HG03432 (cell line): ENCODE results near the gene SLC44A5.
"Not testable (repeated sequence)": the region's sequence is repeated elsewhere in the genome, so short reads cannot be mapped to it uniquely, and the experiment has no call there.

Source experiments
- ATAC-seq: cut with Tn5 transposase; IDR thresholded peaks from one replicate; pipeline ENCODE4 v1.9.1; 2021; ENCODE audit warnings: mild to moderate bottlenecking, moderate library complexity; ENCODE audit not compliant: unreplicated experiment

Gene SLC44A5

DNA sequence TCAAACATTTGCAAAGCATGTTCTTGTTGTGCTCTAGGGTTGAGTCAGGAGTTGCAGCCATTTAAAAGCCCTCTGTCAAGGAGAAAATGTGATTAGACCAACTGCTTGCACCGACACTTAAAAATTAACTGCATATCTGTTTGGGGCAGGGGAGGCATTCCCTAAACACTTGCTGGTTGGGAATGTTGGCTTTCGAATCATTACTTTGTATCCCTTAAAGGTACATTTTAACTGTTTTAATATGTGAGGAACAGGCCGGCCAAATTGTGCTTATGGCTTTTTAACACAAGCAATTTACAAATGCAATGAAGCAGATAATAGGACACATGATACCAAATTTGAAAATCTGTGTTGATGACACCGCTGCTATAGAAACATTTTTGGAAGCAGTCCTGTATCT is 317.6 kb downstream of the SLC44A5 start:
- no peak for ATAC-seq

DNA sequence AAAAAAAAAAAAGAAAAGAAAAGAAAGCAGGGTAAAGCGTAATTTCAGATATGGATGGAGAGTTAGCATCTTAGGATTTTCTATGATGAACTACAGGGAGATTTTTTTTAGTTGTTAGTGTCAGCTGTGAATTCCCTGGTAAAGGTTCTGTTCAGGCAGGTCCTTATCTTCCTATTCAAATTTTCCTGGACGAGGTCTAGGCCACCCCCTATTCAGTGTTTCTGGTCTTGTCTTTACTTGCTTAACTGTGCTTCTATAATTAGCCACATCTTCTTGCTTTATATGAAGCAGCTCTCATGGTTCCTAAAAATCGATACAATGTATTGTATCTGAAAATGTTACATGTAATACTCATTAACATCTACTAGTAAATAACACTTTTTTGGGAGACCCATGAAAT is 318.9 kb downstream of the SLC44A5 start:
- no peak for ATAC-seq

GRCh38 chr1:75276385-75276784 is 334.5 kb downstream of the SLC44A5 start:
- no peak for ATAC-seq

GRCh38 chr1:75275631-75276030 is 335.3 kb downstream of the SLC44A5 start:
- no peak for ATAC-seq

DNA sequence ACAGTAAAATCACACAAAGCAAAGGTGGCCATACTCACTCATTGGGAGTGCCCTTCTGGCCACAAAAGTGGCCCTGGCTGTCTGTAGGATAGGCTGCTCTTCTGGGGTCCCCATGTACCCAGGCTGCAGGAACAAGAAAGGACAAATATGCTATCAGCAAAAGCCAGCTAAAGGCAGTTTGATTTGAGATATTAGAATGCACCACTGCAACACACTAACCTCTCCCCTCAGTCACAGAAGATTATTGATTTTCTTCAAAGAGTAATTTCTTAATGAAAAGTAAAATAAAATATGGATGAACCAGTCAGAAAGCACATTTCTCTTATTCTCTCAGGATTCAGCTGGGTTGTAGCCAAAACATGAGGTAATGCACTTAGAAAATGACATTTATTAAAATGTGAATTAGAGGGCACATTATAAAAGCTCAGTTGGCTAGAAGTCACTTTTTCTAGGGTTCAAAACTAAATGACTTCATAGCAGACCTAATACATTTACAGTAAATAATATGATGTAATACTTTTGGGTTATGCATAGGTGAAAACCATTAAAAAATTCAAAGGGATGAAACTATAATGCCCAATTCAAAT is 335.9 kb downstream of the SLC44A5 start:
- no peak for ATAC-seq

GRCh38 chr1:75273110-75273509 is 337.8 kb downstream of the SLC44A5 start:
- ATAC-seq: no peak

- peak; percentile 94 for ATAC-seq
Measured at GRCh38 chr1:75265792-75266191, 345.1 kb downstream of the SLC44A5 start.

GRCh38 chr1:75264112-75264511 is 346.8 kb downstream of the SLC44A5 start:
- ATAC-seq: no peak

DNA sequence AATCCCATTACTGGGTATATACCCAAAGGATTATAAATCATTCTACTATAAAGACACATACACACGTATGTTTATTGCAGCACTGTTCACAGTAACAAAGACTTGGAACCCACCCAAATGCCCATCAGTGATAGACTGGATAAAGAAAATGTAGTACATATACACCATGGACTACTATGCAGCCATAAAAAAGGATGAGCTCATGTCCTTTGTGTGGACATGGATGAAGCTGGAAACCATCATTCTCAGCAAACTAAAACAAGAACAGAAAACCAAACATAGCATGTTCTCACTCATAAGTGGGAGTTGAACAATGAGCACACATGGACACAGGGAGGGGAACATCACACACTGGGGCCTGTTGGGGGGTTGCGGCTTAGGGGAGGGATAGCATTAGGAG is 347.3 kb downstream of the SLC44A5 start:
- not testable (repeated sequence) for ATAC-seq

DNA sequence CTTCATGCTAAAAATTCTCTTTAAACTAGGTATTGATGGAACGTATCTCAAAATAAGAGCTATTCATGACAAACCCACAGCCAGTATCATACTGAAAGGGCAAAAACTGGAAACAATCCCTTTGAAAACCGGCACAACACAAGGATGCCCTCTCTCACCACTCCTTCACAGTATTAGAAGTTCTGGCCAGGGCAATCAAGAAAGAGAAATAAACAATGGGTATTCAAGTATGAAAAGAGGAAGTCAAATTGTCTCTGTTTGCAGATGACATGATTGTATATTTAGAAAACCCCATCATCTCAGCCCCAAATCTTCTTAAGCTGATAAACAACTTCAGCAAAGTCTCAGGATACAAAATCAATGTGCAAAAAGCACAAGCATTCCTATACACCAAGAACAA is 349.0 kb downstream of the SLC44A5 start:
- ATAC-seq: not testable (repeated sequence)

DNA sequence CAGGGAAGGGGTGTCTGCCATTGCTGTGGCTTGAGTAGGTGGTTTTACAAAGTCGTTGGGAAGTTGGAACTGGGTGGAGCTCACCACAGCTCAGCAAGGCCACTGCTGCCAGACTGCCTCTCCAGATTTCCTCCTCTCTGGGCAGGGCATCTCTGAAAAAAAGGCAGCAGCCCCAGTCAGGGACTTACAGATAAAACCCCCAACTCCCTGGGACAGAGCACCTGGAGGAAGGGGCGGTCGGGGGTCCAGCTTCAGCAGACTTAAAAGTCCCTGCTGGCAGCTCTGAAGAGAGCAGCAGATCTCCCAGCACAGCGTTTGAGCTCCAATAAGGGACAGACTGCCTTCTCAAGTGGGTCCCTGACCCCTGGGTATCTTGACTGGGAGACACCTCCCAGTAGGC is 352.6 kb downstream of the SLC44A5 start:
- no peak for ATAC-seq

GRCh38 chr1:75257424-75257823 is 353.5 kb downstream of the SLC44A5 start:
- ATAC-seq: no peak

DNA sequence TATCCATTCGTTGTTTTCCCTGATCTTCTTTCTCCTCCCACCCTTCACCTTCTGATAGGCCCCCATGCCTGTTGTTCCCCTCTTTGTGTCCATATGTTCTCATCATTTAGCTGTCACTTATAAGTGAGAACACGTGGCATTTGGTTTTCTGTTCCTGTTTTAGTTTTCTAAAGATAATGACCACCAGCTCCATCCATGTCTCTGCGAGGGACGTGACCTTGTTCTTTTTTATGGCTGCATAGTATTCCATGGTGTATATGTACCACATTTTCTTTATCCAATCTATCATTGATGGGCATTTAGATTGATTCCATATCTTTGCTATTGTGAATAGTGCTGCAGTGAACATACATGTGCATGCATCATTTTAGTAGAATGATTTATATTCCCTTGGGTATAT is 360.8 kb downstream of the SLC44A5 start:
- ATAC-seq: not testable (repeated sequence)

GRCh38 chr1:75245239-75245638 is 365.7 kb downstream of the SLC44A5 start:
- no peak for ATAC-seq

DNA sequence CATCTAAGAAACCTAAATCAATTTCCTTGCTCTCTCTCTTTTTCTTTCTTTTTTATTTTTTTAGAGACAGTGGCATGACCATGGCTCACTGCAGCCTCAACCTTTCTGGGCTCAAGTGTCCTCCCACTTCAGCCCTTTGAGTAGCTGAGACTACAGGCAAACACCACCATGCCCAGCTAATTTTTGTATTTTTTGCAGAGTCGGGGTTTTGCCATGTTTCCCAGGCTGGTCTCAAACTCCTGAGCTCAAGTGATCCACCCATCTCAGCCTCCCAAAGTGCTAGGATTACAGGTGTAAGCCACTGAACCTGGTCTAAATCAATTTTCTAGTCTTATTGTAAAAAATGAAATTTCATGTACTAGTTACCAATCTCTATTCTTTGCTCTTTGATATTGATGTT is 367.8 kb downstream of the SLC44A5 start:
- no peak for ATAC-seq

DNA sequence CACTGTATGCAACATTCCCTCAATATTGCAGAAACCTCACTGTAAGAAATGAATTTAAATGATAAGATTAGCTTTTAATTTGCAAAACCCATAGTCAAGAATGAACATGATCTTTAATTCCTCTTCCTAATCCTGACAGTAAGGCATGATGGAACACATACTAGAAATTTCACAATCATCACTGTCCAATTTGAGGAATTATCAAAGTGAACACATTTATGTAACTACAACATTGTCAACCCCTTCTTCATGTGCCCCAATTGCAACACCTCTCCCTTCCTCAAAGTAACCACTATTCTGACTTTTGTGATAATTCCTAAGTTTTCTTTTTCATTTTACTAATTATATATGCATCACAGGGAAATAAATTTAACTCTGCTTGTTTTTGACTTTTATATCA is 373.6 kb downstream of the SLC44A5 start:
- ATAC-seq: no peak

- ATAC-seq: no peak
Measured at GRCh38 chr1:75234562-75234961, 376.4 kb downstream of the SLC44A5 start.

DNA sequence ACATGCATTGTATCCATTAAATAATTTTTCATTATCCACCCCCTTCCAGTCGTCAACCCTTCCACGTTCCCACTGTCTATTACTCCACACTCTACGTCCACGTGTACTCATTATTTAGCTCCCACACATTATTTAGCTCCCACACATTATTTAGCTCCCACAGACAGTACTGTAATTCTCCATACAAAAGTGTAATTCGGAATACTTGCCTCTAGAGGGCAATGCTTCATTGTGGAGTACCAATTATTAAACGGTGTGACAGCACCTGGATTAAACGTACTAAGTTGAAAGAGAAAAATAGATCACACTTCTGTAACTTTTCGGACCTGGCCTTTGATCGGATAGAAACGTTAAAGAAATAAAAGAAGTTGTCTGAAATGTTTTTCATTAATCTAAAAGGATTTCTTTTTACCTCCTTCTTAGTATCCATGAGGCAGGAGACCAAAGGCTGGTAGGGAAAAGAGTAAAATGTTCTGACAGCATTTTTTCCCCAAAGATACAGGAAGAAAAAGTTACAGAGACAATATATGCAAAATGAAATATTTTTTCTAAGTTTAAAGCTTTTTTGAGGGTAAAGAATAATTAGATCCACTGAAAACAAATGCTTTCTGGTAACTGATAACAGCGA is 377.5 kb downstream of the SLC44A5 start:
- peak; percentile 93 for ATAC-seq

DNA sequence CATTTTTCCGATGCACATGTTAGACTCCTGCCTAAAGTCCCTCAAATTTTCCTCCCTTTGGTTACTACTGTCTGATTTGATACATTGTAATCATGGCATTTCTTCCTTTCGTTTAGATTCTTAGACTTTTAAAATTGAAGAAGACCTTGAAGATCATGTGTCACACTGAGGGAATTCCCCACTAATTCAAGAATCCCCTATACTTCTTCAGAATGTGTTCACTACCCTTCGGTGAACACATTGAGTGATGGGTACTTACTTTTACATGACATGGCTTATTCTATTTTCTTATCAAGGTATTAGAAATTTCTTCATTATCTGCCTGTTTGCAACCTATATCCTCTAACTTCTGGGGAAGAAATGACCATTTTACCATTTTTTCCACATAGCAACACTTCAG is 390.8 kb downstream of the SLC44A5 start:
- ATAC-seq: no peak

GRCh38 chr1:75214017-75214416 is 396.9 kb downstream of the SLC44A5 start:
- no peak for ATAC-seq

GRCh38 chr1:75211648-75212047 is 399.3 kb downstream of the SLC44A5 start:
- no peak for ATAC-seq

GRCh38 chr1:75208862-75209261 is 402.1 kb downstream of the SLC44A5 start:
- ATAC-seq: no peak
